Heart right ventricle (tissue), 16 donors: ENCODE measurements around the gene AMER3. TPM values are rescaled to one million over a fixed set of nuclear protein-coding genes. Genes with fewer than 3 reads are reported as not detected.

ENCODE experiments used
- ATAC-seq, 8 donors: fragments of 200-7000 bp; cut with Tn5 transposase; one replicate each; pipeline ENCODE4 v1.9.1; 2020; ENCODE audit warnings: mild to moderate bottlenecking in 8 of 8, moderate library complexity in 8 of 8, moderate number of reproducible peaks in 1 of 8
- DNase-seq, 2 donors: peaks; one replicate each; pipeline ENCODE4 v3.0.0-alpha.2; 2020
- H3K27ac ChIP-seq, 10 donors: fragments of 200-600 bp; sonication (generic) in 2 of 10; one replicate each; pipeline versions ENCODE4 v1.5.0 to v1.8.0; 2020 to 2022; ENCODE audit warnings: mild to moderate bottlenecking in 3 of 10
- H3K27me3 ChIP-seq, 7 donors: fragments of 200-600 bp; one replicate each; pipeline ENCODE4 v1.8.0; 2021 to 2022; ENCODE audit warnings: mild to moderate bottlenecking in 2 of 7
- H3K36me3 ChIP-seq, 9 donors: fragments of 200-600 bp; sonication (generic) in 1 of 9; one replicate each; pipeline versions ENCODE4 v1.5.0 to v1.8.0; 2020 to 2022; ENCODE audit warnings: mild to moderate bottlenecking in 2 of 9
- H3K4me1 ChIP-seq, 9 donors: fragments of 200-600 bp; sonication (generic) in 1 of 9; one replicate each; pipeline versions ENCODE4 v1.5.0 to v1.8.0; 2020 to 2022; ENCODE audit warnings: mild to moderate bottlenecking in 4 of 9
- H3K4me3 ChIP-seq, 10 donors: fragments of 200-600 bp; sonication (generic) in 2 of 10; one replicate each; pipeline versions ENCODE4 v1.5.0 to v1.8.0; 2020 to 2022; ENCODE audit warnings: mild to moderate bottlenecking in 7 of 10, moderate library complexity in 2 of 10
- H3K9me3 ChIP-seq, 11 donors: fragments of 200-600 bp in 10 of 11; sonication (generic) in 2 of 11; one replicate each; pipeline versions ENCODE4 v1.5.0 to v1.8.0; 2013 to 2022; ENCODE audit warnings: mild to moderate bottlenecking in 2 of 11, control low read depth in 1 of 11, moderate library complexity in 1 of 11
- CTCF ChIP-seq, 9 donors: fragments of 200-600 bp; sonication (generic) in 2 of 9; IDR thresholded peaks; one replicate each; pipeline versions ENCODE4 v1.5.0 to v1.8.0; 2021 to 2022; ENCODE audit warnings: antibody characterized with exemption in 9 of 9, mild to moderate bottlenecking in 5 of 9, moderate library complexity in 1 of 9
- WGBS, 2 donors: extraction: QIAGEN DNeasy Blood & Tissue Kit; methylation state at CpG; one replicate each; pipeline ENCODE4 v1.1.7; 2013; ENCODE audit warnings: inconsistent platforms in 1 of 2; 5-methylcytosine and 5-hydroxymethylcytosine counted together
- intact Hi-C, 10 donors: fragments of 100-400 bp; cut with DNase I; formaldehyde crosslinking; loops; one replicate each; pipeline versions ENCODE4 v1.11.1 to v1.14.2; 2022
- polyA plus RNA-seq, 2 donors: library from polyadenylated mRNA; stranded (reverse); fragments of 200-250 nt; gene quantifications; one replicate each; pipeline ENCODE4 v1.2.3, GENCODE V29; 2013
- total RNA-seq, 10 donors: library from RNA; stranded (reverse); fragmentation: NEBNext Ultra II Directional in 3 of 10; extraction: Animal tissue kit (Norgen Biotek cat#: 25700) in 3 of 10; gene quantifications; one replicate each; pipeline versions ENCODE4 v1.2.1 to v1.2.4, GENCODE V29; 2021 to 2023
- donor health status: Arrhythmogenic right ventricular cardiomyopathy.
- donor health status: ischemic (EF 13 %, LVEDD 7.1; RV severe dilation, severe dysfunction).
- donor health status: healthy with polysubstance abuse.
- donor health status: DM: no; HTN: yes; CAD: no.
- donor health status: DM: no; HTN: no; CAD: no.
- donor health status: ischemic (EF 25% LVEDD 6.9; RV normal size, moderate dysfunction).
- donor health status: ischemic (EF 25% LVEDD 5.7; RV mildly dilated, moderate dysfunction).
- donor health status: healthy.
- donor health status: DM: yes; HTN: yes; CAD: no.
- donor health status: Ischemic cardiomyopathy.
- donor health status: ischemic (EF 35%, LVEDD 5.7; RV mildly dilated, moderate dysfunction).
- donor health status: nonischemic (EF 11% LVEDD 7.7; RV severe dilation, severe dysfunction).
- donor health status: DM: yes; HTN: yes; CAD: no.
- donor health status: PGD.
- donor health status: ischemic (EF 29% LVEDD 5.4; RV normal size, mild dysfunction).
- donor health status: nonischemic (EF 23%, LVEDD 6.1; RV moderate dilation, normal function).

Gene AMER3
- total and polyA plus RNA-seq, 12 donors: not detected

GRCh38 chr2:130787841-130788240, 32.5 kb downstream of the AMER3 start:
- H3K4me1 ChIP-seq: no peaks in the 10 kb centered on the region
- no peak for TF ChIP-seq CTCF (IDR thresholded peaks at IDR 0.05)
- ATAC-seq (no peak), DNase-seq (no peak)
- H3K27me3 ChIP-seq: peaks cover 0 to 18% (median 0%) of the 10 kb centered on the region in 7 donors
- H3K36me3 ChIP-seq: no peaks in the 10 kb centered on the region
- H3K27ac ChIP-seq: no peak overlapping the region
- H3K9me3 ChIP-seq: peaks cover 0 to 10% (median 0%) of the 10 kb centered on the region in 11 donors
- no peak overlapping the region for H3K4me3 ChIP-seq
- WGBS, 2 donors: 84 to 85% methylated on average over 17 of the region's 17 CpGs
- intact Hi-C loops: no loop called here

GRCh38 chr2:130790312-130790711, 35.0 kb downstream of the AMER3 start:
- intact Hi-C loops: loop anchor here in 1 of 10 donors (10.0 kb wide), 1 partner anchor 134 kb away; no protein-coding TSS in a partner anchor
- WGBS, 2 donors: 84 to 85% methylated on average over 2 of the region's 2 CpGs
- no peak overlapping the region for H3K4me3 ChIP-seq
- H3K27ac ChIP-seq: no peak overlapping the region
- DNase-seq (no peak), ATAC-seq (no peak)
- H3K27me3 ChIP-seq: peaks cover 0 to 26% (median 5%) of the 10 kb centered on the region in 7 donors
- no peaks in the 10 kb centered on the region for H3K36me3 ChIP-seq
- H3K4me1 ChIP-seq: no peaks in the 10 kb centered on the region
- H3K9me3 ChIP-seq: no peaks in the 10 kb centered on the region
- TF ChIP-seq CTCF (IDR thresholded peaks at IDR 0.05): no peak

- TF ChIP-seq CTCF (IDR thresholded peaks at IDR 0.05): no peak
- intact Hi-C loops: loop anchor here in 1 of 10 donors (10.0 kb wide), 1 partner anchor 134 kb away; no protein-coding TSS in a partner anchor
- H3K27me3 ChIP-seq: peaks cover 0 to 26% (median 5%) of the 10 kb centered on the region in 7 donors
- H3K36me3 ChIP-seq: no peaks in the 10 kb centered on the region
- no peaks in the 10 kb centered on the region for H3K9me3 ChIP-seq
- no peak for DNase-seq
- no peak overlapping the region for H3K4me3 ChIP-seq
- WGBS, 2 donors: 83 to 90% methylated on average over 9 of the region's 9 CpGs
- H3K4me1 ChIP-seq: no peaks in the 10 kb centered on the region
- no peak overlapping the region for H3K27ac ChIP-seq
- ATAC-seq: no peak
These were observed 35.7 kb downstream of the AMER3 start for GRCh38 chr2:130790804-130791616.

- intact Hi-C loops: loop anchor here in 1 of 10 donors (10.0 kb wide), 1 partner anchor 133 kb away; no protein-coding TSS in a partner anchor
- H3K9me3 ChIP-seq: no peaks in the 10 kb centered on the region
- ATAC-seq: no peak
- no peak for DNase-seq
- no peaks in the 10 kb centered on the region for H3K4me1 ChIP-seq
- H3K27me3 ChIP-seq: peaks cover 0 to 26% (median 5%) of the 10 kb centered on the region in 7 donors
- 47 to 64% methylated on average over 4 of the region's 4 CpGs for WGBS, 2 donors
- no peak overlapping the region for H3K27ac ChIP-seq
- no peaks in the 10 kb centered on the region for H3K36me3 ChIP-seq
- no peak overlapping the region for H3K4me3 ChIP-seq
- no peak for TF ChIP-seq CTCF (IDR thresholded peaks at IDR 0.05)
These were observed 36.2 kb downstream of the AMER3 start for GRCh38 chr2:130791617-130791939.
